CD14-positive monocyte (primary cell): Measurements from ENCODE around the gene FOXP4. TPM values are rescaled to one million over a fixed set of nuclear protein-coding genes. Genes with fewer than 3 reads are reported as not detected.

Experiments
- DNase-seq, 3 donors: peaks; one replicate each; pipeline ENCODE4 v3.0.0-alpha.2; 2011 to 2022
- H2AFZ ChIP-seq: 2 replicates; pipeline ENCODE4 v1.6.0; 2012; ENCODE audit warnings: mild to moderate bottlenecking, low read depth, low read length, inconsistent platforms; ENCODE audit not compliant: insufficient read depth, poor library complexity, severe bottlenecking
- H3K27ac ChIP-seq, 2 donors: 1 replicate in 1 of 2; 2 replicates in 1 of 2; pipeline ENCODE4 v1.5.1; 2012 to 2013; ENCODE audit warnings: low read length in 2 of 2, control low read depth in 1 of 2, inconsistent platforms in 1 of 2, low read depth in 1 of 2, mild to moderate bottlenecking in 1 of 2
- H3K27me3 ChIP-seq, 2 donors: one replicate each; pipeline versions ENCODE4 v1.6.0 to v1.6.1; 2011 to 2013; ENCODE audit warnings: low read length in 2 of 2; ENCODE audit not compliant: control insufficient read depth in 2 of 2, insufficient read depth in 2 of 2
- H3K36me3 ChIP-seq, 2 donors: replicated peaks in 1 of 2; 1 replicate in 1 of 2; 2 replicates in 1 of 2; pipeline versions ENCODE4 v1.5.1 to v1.6.1; 2012 to 2013; ENCODE audit warnings: low read length in 2 of 2, control low read depth in 1 of 2, inconsistent platforms in 1 of 2, mild to moderate bottlenecking in 1 of 2; ENCODE audit not compliant: insufficient read depth in 2 of 2, control insufficient read depth in 1 of 2
- H3K4me1 ChIP-seq, 2 donors: 1 replicate in 1 of 2; 2 replicates in 1 of 2; pipeline versions ENCODE4 v1.5.1 to v1.6.1; 2012 to 2013; ENCODE audit warnings: low read length in 2 of 2, control low read depth in 1 of 2, inconsistent platforms in 1 of 2, mild to moderate bottlenecking in 1 of 2, moderate library complexity in 1 of 2; ENCODE audit not compliant: insufficient read depth in 2 of 2, control insufficient read depth in 1 of 2
- H3K4me2 ChIP-seq: replicated peaks from 2 replicates; pipeline ENCODE3; 2012; ENCODE audit warnings: low read length, moderate library complexity, mild to moderate bottlenecking; ENCODE audit not compliant: poor library complexity, severe bottlenecking; ENCODE audit errors: extremely low read depth
- H3K4me3 ChIP-seq, 3 experiments: fragments of 200-600 bp in 1 of 3; sonication (generic) in 1 of 3; replicated peaks in 1 of 3; 1 replicate in 2 of 3; 2 replicates in 1 of 3; pipeline ENCODE4 v1.5.1; 2011 to 2013; ENCODE audit warnings: low read length in 3 of 3, mild to moderate bottlenecking in 3 of 3, control low read depth in 2 of 3, low read depth in 2 of 3, inconsistent platforms in 1 of 3, moderate library complexity in 1 of 3
- H3K79me2 ChIP-seq: 2 replicates; pipeline ENCODE4 v1.6.0; 2012; ENCODE audit warnings: mild to moderate bottlenecking, control low read depth, inconsistent platforms, low read length, moderate library complexity; ENCODE audit not compliant: insufficient read depth
- H3K9ac ChIP-seq: 2 replicates; pipeline ENCODE4 v1.6.0; 2017; ENCODE audit warnings: low read length, mild to moderate bottlenecking; ENCODE audit not compliant: insufficient read depth, poor library complexity, severe bottlenecking
- H3K9me3 ChIP-seq, 2 donors: replicated peaks in 1 of 2; 1 replicate in 1 of 2; 2 replicates in 1 of 2; pipeline versions ENCODE4 v1.5.1 to v1.6.1; 2012 to 2013; ENCODE audit warnings: low read length in 2 of 2, control low read depth in 1 of 2; ENCODE audit not compliant: control insufficient read depth in 1 of 2, insufficient read depth in 1 of 2
- H4K20me1 ChIP-seq: 2 replicates; pipeline ENCODE4 v1.6.0; 2012; ENCODE audit warnings: mild to moderate bottlenecking, low read length, control low read depth, moderate library complexity; ENCODE audit not compliant: insufficient read depth
- H3K27ac Mint-ChIP-seq, 7 donors: one replicate each; pipeline ENCODE4 v1.8.0; 2020; ENCODE audit warnings: mild to moderate bottlenecking in 7 of 7, mixed read lengths in 7 of 7, moderate library complexity in 6 of 7, inconsistent platforms in 2 of 7
- H3K27me3 Mint-ChIP-seq, 3 donors: one replicate each; pipeline ENCODE4 v1.8.0; 2021 to 2022; ENCODE audit warnings: low read depth in 3 of 3, mild to moderate bottlenecking in 3 of 3, mixed read lengths in 3 of 3, moderate library complexity in 3 of 3, inconsistent platforms in 1 of 3
- H3K36me3 Mint-ChIP-seq, 2 donors: one replicate each; pipeline ENCODE4 v1.8.0; 2020; ENCODE audit warnings: mixed read lengths in 2 of 2, inconsistent platforms in 1 of 2, mild to moderate bottlenecking in 1 of 2
- H3K4me1 Mint-ChIP-seq: one replicate; pipeline ENCODE4 v1.8.0; 2020; ENCODE audit warnings: mild to moderate bottlenecking, mixed read lengths
- H3K4me3 Mint-ChIP-seq, 2 donors: one replicate each; pipeline ENCODE4 v1.8.0; 2020; ENCODE audit warnings: mild to moderate bottlenecking in 2 of 2, mixed read lengths in 2 of 2, moderate library complexity in 1 of 2
- H3K9me3 Mint-ChIP-seq, 7 donors: one replicate each; pipeline ENCODE4 v1.8.0; 2020 to 2022; ENCODE audit warnings: mixed read lengths in 7 of 7, mild to moderate bottlenecking in 6 of 7, moderate library complexity in 6 of 7, inconsistent platforms in 2 of 7
- WGBS: methylation state at CpG from one replicate; pipeline ENCODE4 v1.1.5; 2013; ENCODE audit warnings: missing lambda C conversion rate; ENCODE audit not compliant: insufficient coverage; 5-methylcytosine and 5-hydroxymethylcytosine counted together
- intact Hi-C, 2 donors: fragments of 100-400 bp; cut with micrococcal nuclease; formaldehyde crosslinking; loops; one replicate each; pipeline versions ENCODE4 v1.15.0 to v1.15.1; 2023
- polyA plus RNA-seq, 3 donors: library from polyadenylated mRNA; depleted of rRNA in 1 of 3; unstranded in 2 of 3; stranded (reverse) in 1 of 3; fragments of 300-500 nt in 2 of 3; fragments of >200 nt in 1 of 3; fragmentation: Illumina TruSeq in 2 of 3; gene quantifications; 1 replicate in 2 of 3; 2 replicates in 1 of 3; pipeline ENCODE4 v1.2.3, GENCODE V29; 2012 to 2021
- TF ChIP-seq, protein P1 (sequence below): fragments of 200-600 bp; IDR thresholded peaks from one replicate; pipeline ENCODE4 v1.8.0; 2022; ENCODE audit warnings: antibody characterized with exemption, mild to moderate bottlenecking

The FOXP4 gene
- polyA plus RNA-seq, 3 donors, result 0.62 to 7.6 (median 0.65) TPM

DNA sequence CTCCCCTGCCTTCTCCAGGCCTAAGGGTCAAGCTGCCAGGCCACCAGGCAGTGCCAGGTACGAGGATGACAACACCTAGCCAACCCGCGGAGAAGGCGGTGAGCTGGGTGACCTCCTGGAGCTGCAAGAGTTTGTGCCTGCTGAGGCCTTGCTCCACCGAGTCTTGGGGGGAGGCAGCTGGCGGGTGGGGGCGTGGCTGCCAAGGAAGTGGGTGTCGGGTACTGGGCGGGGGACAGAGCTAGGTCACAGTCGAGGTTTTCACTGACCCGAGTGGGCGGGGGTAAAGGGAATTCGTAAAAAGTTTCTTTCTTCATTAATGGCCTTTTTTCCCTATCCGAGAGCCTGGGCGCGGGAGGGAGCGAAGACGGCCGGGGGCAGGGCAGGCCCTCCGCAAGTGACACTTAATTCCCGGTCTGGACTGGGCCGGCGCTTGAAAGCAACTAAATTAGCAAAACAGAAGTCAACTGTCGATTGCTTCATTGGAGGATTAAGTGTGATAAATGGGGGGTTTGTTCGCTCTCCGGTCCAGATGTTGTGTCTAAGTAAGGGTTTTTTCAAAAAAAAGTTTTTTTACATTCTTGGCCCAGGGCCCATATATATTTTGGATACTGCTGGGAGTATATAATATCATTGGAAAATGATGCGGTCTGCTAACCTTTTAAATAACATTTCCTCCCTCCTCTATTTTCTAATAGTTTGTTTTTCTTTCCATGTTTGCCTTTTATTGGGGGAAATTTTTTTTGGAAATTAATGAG is 43.1 kb upstream of the FOXP4 start:
- Histone ChIP-seq H3K79me2 (no peaks in the 10 kb centered on the region), H3K9ac (no peak overlapping the region), H3K36me3 (no peaks in the 10 kb centered on the region), H3K4me1 (peaks cover 0 to 4% of the 10 kb centered on the region in 2 donors), H3K27me3 (peaks cover 46 to 67% of the 10 kb centered on the region in 2 donors), H3K9me3 (peaks cover 0 to 15% of the 10 kb centered on the region in 2 donors), H3K4me3 (no peak overlapping the region), H2AFZ (no peak overlapping the region), H3K27ac (no peak overlapping the region), H4K20me1 (no peaks in the 10 kb centered on the region), H3K4me2 (no peak overlapping the region)
- Mint-ChIP-seq H3K4me1 (peaks cover 18% of the 10 kb centered on the region), H3K27ac (no peak overlapping the region), H3K27me3 (peaks cover 70 to 90% (median 71%) of the 10 kb centered on the region in 3 donors), H3K36me3 (peaks cover 0 to 5% of the 10 kb centered on the region in 2 donors), H3K4me3 (peak overlapping the region; percentile 31 to 72), H3K9me3 (peaks cover 0 to 8% (median 4%) of the 10 kb centered on the region in 7 donors)
- intact Hi-C loops, result no loop called here
- DNase-seq, result no peak
- TF ChIP-seq, protein P1, sequence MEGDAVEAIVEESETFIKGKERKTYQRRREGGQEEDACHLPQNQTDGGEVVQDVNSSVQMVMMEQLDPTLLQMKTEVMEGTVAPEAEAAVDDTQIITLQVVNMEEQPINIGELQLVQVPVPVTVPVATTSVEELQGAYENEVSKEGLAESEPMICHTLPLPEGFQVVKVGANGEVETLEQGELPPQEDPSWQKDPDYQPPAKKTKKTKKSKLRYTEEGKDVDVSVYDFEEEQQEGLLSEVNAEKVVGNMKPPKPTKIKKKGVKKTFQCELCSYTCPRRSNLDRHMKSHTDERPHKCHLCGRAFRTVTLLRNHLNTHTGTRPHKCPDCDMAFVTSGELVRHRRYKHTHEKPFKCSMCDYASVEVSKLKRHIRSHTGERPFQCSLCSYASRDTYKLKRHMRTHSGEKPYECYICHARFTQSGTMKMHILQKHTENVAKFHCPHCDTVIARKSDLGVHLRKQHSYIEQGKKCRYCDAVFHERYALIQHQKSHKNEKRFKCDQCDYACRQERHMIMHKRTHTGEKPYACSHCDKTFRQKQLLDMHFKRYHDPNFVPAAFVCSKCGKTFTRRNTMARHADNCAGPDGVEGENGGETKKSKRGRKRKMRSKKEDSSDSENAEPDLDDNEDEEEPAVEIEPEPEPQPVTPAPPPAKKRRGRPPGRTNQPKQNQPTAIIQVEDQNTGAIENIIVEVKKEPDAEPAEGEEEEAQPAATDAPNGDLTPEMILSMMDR, result no peak
- WGBS, result 38% methylated on average over 20 of the region's 27 CpGs

DNA sequence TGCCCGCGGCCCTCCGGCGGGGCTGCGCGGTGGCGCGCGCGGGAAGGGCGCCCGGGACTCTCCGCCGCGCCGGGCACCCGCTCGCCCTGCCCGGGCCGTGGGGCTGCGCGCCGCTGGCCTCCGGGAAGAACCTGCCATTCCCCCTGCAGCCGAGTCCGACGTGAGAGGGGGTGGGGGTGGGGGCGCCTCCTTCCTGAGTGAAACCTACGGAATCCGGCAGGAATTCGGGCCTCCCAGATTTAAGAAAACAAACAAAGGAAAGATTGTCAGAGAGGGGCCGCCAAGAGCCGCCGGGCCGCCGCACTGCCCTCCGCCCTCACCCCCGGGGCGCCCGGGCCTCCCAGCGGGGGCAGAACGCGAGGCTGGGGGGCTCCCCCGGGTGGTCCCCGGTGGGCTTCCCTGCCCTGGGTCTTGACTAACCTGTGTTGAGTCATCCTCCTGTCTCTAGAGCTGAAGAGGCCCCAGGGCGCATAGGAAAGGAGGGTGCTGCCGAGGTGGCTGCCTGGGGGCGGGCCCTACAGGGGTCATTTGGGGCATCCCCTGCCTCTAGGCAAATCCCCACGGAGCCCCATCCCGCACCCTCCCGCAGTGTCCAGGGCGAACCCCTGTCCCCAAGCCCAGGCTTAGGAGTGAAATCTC is 42.2 kb upstream of the FOXP4 start:
- Mint-ChIP-seq H3K4me1 (peaks cover 18% of the 10 kb centered on the region), H3K4me3 (peak overlapping the region in 1 of 2 donors; percentile 72), H3K9me3 (peaks cover 0 to 8% (median 4%) of the 10 kb centered on the region in 7 donors), H3K27me3 (peaks cover 69 to 91% (median 75%) of the 10 kb centered on the region in 3 donors), H3K36me3 (peaks cover 0 to 5% of the 10 kb centered on the region in 2 donors), H3K27ac (no peak overlapping the region)
- Histone ChIP-seq H3K79me2 (no peaks in the 10 kb centered on the region), H3K4me3 (no peak overlapping the region), H3K36me3 (no peaks in the 10 kb centered on the region), H3K4me2 (no peak overlapping the region), H3K27ac (no peak overlapping the region), H3K9me3 (peaks cover 0 to 15% of the 10 kb centered on the region in 2 donors), H2AFZ (no peak overlapping the region), H3K27me3 (peaks cover 46 to 70% of the 10 kb centered on the region in 2 donors), H4K20me1 (no peaks in the 10 kb centered on the region), H3K4me1 (peaks cover 0 to 4% of the 10 kb centered on the region in 2 donors), H3K9ac (no peak overlapping the region)
- under 1% methylated on average over 50 of the region's 52 CpGs for WGBS
- intact Hi-C loops, result no loop called here
- TF ChIP-seq, protein P1, result no peak
- no peak for DNase-seq
